Endometrium (tissue), 2 donors: ENCODE results near the gene CLIC5.

Source experiments
- FAIRE-seq: peaks from 2 replicates; lab custom pipeline; 2012; peaks lifted over from hg19 to GRCh38; lab: Jason Lieb, UNC
- donor health status: control.
- donor health status: control.

Gene CLIC5

DNA sequence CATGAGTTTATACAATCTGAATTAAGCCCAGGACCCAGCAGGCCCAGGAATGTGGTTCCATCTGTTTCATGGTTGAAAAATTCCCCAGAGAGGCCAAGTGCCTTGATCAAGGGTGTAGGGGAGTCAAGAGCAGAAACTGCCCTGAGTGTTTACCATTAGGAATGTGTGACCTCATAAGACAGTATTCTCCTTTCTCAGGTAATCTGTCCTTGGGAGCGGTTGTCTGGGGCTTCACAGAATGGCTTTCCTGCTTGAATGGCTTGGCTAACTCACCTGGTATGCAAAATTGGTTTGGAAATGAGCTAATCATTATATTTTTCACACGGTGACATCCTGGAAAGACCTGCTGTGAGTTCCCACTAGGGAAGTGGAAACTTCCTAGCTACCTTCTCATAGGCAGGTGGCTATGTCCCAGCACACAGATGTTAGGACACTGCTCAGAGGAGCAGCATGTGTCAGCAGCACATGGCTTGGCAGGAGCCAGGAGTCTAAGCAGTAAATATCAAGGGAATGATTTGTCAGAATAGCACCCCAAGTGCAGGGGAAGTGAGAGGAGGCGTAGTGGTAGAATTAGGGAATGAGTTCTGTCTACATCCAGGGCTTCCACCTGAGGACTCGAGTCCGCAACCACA is 17.7 kb downstream of the CLIC5 start:
- FAIRE-seq, result no peak

GRCh38 chr6:45991189-45991588 is 24.5 kb downstream of the CLIC5 start:
- no peak for FAIRE-seq

GRCh38 chr6:45990162-45990561 is 25.5 kb downstream of the CLIC5 start:
- FAIRE-seq, result no peak

GRCh38 chr6:45988635-45989034 is 27.0 kb downstream of the CLIC5 start:
- no peak for FAIRE-seq

- no peak for FAIRE-seq
Measured at GRCh38 chr6:45987856-45988255, 27.8 kb downstream of the CLIC5 start.

- FAIRE-seq, result no peak
Measured at GRCh38 chr6:45986746-45987274, 28.9 kb downstream of the CLIC5 start.

- FAIRE-seq, result no peak
Measured at GRCh38 chr6:45984788-45985425, 30.8 kb downstream of the CLIC5 start.

DNA sequence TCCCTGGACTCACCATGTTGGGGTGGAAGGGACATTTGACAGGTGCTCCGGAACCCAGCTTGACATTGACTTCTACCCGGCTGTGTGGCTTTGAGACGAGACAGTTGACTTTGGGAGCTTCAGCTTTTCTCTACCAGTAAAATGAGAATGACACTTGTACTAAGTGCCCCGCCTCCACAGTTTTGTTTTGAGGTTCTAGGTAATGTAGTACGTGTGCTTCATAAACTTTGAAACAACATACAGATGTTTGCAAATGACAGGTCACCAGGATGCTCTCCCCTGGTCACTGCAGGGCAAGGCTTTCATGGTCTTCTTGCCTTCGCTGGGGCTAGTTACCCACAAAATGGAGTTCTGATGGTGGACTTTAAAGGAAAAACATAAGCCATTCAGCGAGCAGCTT is 31.3 kb downstream of the CLIC5 start:
- no peak for FAIRE-seq

DNA sequence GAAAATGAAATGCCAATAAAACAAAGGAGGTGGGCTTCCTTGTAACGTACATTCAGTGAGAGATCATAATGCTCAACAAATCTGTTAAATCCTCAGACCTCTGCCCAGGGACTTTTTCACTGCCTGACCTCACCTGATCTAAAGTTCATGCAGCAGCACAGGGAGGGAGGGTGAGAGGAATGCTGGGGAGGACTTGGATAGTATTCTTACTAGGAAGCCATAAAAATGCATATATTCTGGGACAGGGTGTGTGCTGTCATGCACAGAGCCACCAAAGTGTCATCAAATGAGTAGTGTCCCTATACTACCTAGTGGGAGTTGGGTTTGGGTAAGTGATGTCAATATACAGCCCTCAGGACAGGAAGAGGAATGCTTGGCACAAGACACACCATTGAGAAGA is 32.6 kb downstream of the CLIC5 start:
- FAIRE-seq, result no peak

- FAIRE-seq, result no peak
Measured at GRCh38 chr6:45982280-45983036, 33.2 kb downstream of the CLIC5 start.

DNA sequence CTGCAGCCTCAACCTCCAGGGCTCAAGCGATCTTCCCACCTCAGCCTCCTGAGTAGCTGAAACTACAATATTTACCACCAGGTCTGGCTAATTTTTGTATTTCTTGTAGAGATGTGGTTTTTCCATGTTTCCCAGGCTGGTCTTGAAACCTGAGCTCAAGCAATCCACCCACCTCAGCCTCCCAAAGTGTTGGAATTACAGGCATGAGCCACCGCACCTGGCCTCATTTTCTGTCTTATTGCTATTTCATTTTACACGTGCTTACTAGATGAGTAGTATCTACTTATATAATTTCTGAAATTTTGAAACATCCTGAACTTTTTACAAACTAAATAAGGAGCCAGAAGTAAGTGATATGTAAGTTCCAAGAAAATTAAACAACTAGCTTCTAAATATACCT is 34.6 kb downstream of the CLIC5 start:
- FAIRE-seq, result no peak

- no peak for FAIRE-seq
Measured at GRCh38 chr6:45979311-45979710, 36.3 kb downstream of the CLIC5 start.

- no peak for FAIRE-seq
Measured at GRCh38 chr6:45974596-45974995, 41.1 kb downstream of the CLIC5 start.

DNA sequence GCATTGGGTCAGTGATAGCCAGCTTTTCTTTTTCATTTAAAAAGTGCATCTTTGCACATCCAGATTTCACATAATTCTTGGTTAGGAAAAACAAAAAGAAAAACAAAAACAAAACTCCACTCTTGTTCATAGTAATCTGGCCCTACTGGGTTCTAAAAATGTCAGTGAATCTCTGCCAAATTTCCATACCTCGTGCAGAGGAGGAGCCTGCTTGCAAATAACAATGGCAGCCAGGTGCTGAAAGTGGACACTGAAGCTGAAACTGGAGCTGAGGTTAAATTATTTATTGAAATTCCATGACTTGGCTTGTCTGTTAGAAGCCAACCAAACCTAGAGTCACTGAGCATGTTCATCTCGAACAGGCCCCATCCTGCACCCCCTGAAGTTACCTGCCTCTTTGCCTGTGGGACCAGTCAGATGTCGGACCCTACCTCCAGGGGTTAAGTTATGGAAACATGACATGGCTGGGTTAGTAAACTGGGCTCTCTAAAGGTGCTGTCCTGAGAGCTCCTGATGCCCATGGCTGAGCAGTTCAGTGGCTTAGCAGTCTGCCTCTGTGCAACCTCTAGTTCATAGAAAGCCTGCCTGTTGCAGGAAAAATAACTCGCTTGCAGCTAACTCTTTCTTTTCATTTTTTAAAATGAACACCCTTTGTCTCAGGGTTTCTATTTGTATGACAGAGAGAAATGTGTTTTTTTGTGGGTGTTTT is 42.7 kb downstream of the CLIC5 start:
- FAIRE-seq, result no peak

DNA sequence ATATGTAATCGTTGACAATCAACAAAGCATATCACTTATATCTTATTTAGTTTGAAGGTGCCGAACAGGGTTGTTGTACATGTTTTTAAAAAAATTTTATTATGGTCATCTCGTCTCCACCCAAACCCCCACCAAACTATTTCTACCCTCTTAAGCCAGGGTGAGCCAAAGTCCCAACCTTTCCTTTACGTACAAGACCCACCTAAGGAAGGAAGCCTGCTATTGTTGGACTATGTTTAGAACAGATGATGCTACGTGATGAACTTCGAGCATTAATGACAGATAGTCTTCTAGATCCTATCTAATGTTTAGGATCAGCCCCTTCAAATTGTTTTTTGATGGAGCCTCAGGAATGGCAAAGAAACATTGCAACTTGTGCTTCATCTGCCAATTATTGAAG is 44.4 kb downstream of the CLIC5 start:
- no peak for FAIRE-seq

DNA sequence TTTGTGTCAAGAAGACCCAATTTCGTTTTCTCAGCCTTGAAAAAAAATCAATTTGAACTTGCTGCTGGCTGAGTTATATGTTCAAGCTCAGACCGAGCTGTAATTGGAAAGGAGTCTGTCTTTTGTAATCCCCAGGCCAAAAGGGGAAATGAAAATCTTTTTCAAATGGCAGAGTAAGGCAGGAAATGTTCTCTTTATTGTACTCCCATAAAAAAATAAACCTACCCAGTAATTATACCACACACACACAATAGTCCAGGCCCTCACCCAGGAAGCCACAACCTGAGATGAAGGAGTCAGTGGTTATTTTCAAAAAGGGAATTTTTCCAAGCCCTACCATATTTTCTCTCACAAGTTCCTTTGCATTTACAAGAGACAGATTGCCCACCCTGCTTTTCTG is 45.3 kb downstream of the CLIC5 start:
- FAIRE-seq, result peak; percentile 51

GRCh38 chr6:45969883-45970282 is 45.8 kb downstream of the CLIC5 start:
- FAIRE-seq, result no peak

- no peak for FAIRE-seq
Measured at GRCh38 chr6:45969026-45969425, 46.6 kb downstream of the CLIC5 start.

DNA sequence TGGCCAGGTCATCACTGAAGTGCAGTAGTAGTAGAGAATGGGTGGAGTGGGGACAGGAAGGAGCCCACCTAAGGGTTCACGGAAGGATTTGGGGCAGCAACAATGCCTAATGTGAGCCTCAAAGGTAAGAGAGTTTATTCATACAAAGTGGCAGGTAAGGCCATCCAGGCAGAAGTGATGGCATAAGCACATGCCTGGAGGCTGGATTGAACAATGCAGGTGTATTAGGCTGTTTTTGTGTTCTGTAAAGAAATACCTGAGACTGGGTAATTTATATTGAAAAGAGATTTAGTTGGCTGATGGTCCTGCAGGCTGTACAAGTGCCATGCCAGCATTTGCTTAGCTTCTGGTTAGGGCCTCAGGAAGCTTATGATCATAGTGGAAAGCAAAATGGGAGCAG is 48.3 kb downstream of the CLIC5 start:
- no peak for FAIRE-seq

DNA sequence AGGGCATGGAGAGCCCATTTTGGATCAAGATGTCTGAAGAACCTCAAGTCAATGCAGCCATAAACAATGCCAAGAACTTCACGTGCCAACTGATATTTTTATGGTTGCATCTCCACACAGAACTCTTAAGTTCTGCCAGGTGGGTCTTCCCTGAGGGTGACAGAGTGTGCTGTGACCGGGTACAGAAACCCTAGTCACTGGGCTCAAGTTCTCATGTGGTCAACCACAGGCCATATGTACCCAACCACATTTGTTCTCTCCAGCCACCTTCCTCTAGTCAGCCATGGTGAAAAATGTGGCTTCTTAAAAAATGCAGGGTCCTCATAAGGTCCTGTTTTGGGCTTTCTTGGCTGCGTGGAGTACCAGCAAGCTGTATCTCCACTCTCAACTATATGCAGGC is 48.9 kb downstream of the CLIC5 start:
- no peak for FAIRE-seq

- FAIRE-seq, result no peak
Measured at GRCh38 chr6:45966340-45966739, 49.3 kb downstream of the CLIC5 start.

DNA sequence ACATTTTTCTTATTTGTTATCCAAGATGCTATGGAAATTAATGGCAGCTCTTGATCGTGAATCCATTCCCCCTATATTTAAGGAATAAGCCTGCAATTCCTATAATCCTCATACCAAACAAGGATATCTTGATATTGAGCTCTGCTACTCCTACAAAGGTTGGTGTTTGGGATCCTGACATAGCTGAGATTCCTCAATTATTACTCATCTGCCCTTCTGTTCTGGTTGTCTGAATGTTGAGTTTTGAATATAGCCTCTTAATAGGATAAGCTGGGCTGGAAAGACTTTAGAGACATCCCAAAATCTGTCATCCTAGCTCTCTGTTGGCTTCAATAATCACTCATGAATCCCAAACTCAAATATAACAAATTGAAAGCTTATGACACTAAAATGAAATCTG is 49.9 kb downstream of the CLIC5 start:
- no peak for FAIRE-seq

GRCh38 chr6:45965007-45965406 is 50.7 kb downstream of the CLIC5 start:
- FAIRE-seq, result no peak
